ENCODE results near the gene C22orf39. TPM values are rescaled to one million over a fixed set of nuclear protein-coding genes. Genes with fewer than 3 reads are reported as not detected.

The C22orf39 gene
- total RNA-seq, 4 donors from 2014 or later, result 52.7 to 75.3 (median 57.3) TPM

- DNase-seq (ENCODE audit: low spot score) (no peak), ATAC-seq (ENCODE audit: low FRiP score) (no peak)
- no peak for TF ChIP-seq CTCF (IDR thresholded peaks at IDR 0.05)
These were observed 12.5 kb downstream of the C22orf39 start for GRCh38 chr22:19434829-19435580.

GRCh38 chr22:19434401-19434800 is 13.1 kb downstream of the C22orf39 start:
- no peak for TF ChIP-seq CTCF (IDR thresholded peaks at IDR 0.05)
- no peak for DNase-seq (ENCODE audit: low spot score)
- ATAC-seq (ENCODE audit: low FRiP score), result no peak

GRCh38 chr22:19432133-19432851 is 15.2 kb downstream of the C22orf39 start, which contains the start of gene MRPL40:
Gene MRPL40, plus strand, starts transcription at chr22:19432545. Its CDS starts 10 bp downstream, at chr22:19432555.
- DNase-seq (ENCODE audit: low spot score), result peak; percentile 57
- ATAC-seq (ENCODE audit: low FRiP score), result peak; percentile 97
- TF ChIP-seq CTCF (IDR thresholded peaks at IDR 0.05), result no peak

GRCh38 chr22:19431649-19432132 is 15.8 kb downstream of the C22orf39 start, which contains the start of gene HIRA:
Gene HIRA, minus strand, starts transcription at chr22:19431733. Its CDS starts 257 bp downstream, at chr22:19431476.
- ATAC-seq (ENCODE audit: low FRiP score) (peak; percentile 67), DNase-seq (ENCODE audit: low spot score) (no peak)
- TF ChIP-seq CTCF (IDR thresholded peaks at IDR 0.05), result no peak

- no peak for DNase-seq (ENCODE audit: low spot score)
- no peak for ATAC-seq (ENCODE audit: low FRiP score)
- TF ChIP-seq CTCF (IDR thresholded peaks at IDR 0.05), result no peak
These were observed 16.5 kb downstream of the C22orf39 start for GRCh38 chr22:19430890-19431541.

GRCh38 chr22:19429950-19430889 is 17.3 kb downstream of the C22orf39 start:
- DNase-seq (ENCODE audit: low spot score) (no peak), ATAC-seq (ENCODE audit: low FRiP score) (peak; percentile 27)
- TF ChIP-seq CTCF (IDR thresholded peaks at IDR 0.05), result no peak

Data from omental fat pad (tissue), 4 donors.